HG03135 (cell line): ENCODE measurements around the gene PPHLN1.
A peak's percentile ranks its signal among the peaks of the same experiment; 100 is the strongest.

Source experiments
- ATAC-seq: cut with Tn5 transposase; IDR thresholded peaks from one replicate; pipeline ENCODE4 v1.9.1; 2021; ENCODE audit warnings: mild to moderate bottlenecking, moderate library complexity; ENCODE audit not compliant: unreplicated experiment

The PPHLN1 gene

GRCh38 chr12:42474391-42474790 lies 148.4 kb downstream of the PPHLN1 start:
- no peak for ATAC-seq

- ATAC-seq, result peak; percentile 41
Observed at GRCh38 chr12:42475106-42475505, 149.1 kb downstream of the PPHLN1 start.

- ATAC-seq, result no peak
Observed at GRCh38 chr12:42477941-42478340, 152.0 kb downstream of the PPHLN1 start.

- no peak for ATAC-seq
Observed at GRCh38 chr12:42481368-42481767, 155.4 kb downstream of the PPHLN1 start.

GRCh38 chr12:42482041-42482747 lies 156.2 kb downstream of the PPHLN1 start:
- no peak for ATAC-seq

GRCh38 chr12:42482748-42483520 lies 157.0 kb downstream of the PPHLN1 start:
- ATAC-seq, result peak; percentile 76

GRCh38 chr12:42483521-42483790 lies 157.5 kb downstream of the PPHLN1 start:
- peak; percentile 27 for ATAC-seq

- no peak for ATAC-seq
Observed at GRCh38 chr12:42484996-42485395, 159.0 kb downstream of the PPHLN1 start.

GRCh38 chr12:42485823-42486222 lies 159.9 kb downstream of the PPHLN1 start:
- no peak for ATAC-seq

GRCh38 chr12:42486407-42486806 lies 160.4 kb downstream of the PPHLN1 start:
- no peak for ATAC-seq

- no peak for ATAC-seq
Observed at GRCh38 chr12:42490261-42490842, 164.4 kb downstream of the PPHLN1 start.
